NT2/D1 (cell line): ENCODE results near the gene TGOLN2.

Experiments used
- SUZ12 ChIP-seq: IDR thresholded peaks from 2 replicates; pipeline ENCODE4 v1.6.1; 2011; ENCODE audit not compliant: insufficient read length, insufficient read depth; ENCODE audit errors: extremely low read depth
- YY1 ChIP-seq: IDR thresholded peaks from 2 replicates; pipeline ENCODE4 v1.6.1; 2011; ENCODE audit not compliant: insufficient read length, insufficient read depth
- ZNF274 ChIP-seq: IDR thresholded peaks from 2 replicates; pipeline ENCODE4 v1.6.1; 2011; ENCODE audit warnings: mild to moderate bottlenecking, low read depth, low read length

DNA sequence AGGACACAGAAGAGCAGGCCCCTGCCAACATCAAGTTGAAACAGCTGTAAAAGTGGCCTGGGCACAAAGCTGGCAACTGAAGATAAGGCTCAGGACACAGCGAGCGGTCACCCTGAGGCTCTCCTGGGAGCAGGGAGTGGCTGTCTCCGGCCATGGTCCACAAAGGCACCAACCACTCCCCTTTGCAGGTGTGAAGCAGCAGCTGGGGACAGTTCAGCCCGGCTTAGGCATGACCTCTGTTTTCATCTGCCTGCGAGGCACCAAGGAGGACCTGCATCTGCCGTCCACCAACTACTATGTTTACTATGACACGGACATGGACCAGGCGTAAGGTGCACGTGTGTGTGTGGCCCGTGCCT lies 12.9 kb downstream of the TGOLN2 start:
- TF ChIP-seq ZNF274 (no peak), SUZ12 (no peak), YY1 (no peak)
